ENCODE data around the gene SRGAP3.

SRGAP3 gene

DNA sequence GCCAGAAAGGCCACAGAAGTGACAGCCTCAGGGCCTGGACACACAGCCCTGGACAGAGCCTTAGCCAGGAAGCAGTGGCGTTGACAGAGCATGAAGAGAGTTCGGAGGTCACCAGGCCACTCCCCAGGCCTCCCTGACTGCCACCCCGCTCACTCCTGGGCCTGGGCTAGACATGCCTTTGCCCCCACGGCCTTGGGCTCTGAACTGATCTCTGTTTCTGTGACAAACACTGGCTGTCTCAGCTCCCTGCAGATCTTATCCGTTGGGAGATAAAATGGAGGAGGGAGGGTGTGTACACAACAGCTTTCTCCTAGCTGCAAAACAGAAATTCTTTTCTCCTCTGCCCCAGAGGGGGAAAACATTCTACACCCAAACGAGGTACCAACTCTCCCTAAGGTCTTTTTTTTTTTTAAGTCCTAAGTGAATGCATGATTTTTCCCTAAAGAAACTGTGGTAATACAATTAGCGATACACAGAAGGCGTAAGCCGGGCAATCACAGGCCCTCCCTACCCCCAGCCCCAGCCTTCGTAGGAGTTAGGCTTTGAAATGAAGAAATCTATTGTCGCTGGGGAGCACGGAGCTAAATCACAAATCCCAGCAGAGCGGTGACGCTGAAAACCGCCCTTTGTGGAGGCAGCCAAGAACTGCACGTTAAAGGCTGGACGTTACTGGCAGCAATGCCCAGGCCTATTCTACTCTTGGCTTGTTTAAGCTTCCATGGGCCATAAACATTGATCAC, 45.0 kb downstream of the SRGAP3 start:
- no peaks in the 10 kb centered on the region for H3K27me3 ChIP-seq (ENCODE audit: insufficient read depth, poor library complexity, severe bottlenecking)

DNA sequence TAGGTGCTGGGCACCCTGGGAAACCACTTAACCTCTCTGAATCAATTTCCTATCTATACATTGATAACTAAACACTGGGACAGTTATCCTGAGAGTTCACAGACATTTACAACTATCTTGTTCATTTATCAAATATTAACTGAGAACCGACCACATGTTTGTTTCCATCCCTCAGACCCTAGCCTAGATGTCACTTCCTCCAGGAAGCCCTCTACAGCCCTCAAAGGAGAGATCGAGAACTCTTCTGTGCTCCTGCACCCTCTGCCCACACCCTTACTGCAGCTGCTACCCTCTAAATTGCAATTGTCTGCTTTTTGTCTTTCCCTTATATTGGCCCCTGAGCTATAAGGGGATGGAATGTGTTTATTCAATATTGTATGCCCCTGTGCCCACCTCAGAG, 46.1 kb downstream of the SRGAP3 start:
- Histone ChIP-seq H3K27ac (ENCODE audit: poor library complexity, severe bottlenecking) (no peak overlapping the region), H3K36me3 (ENCODE audit: low read depth) (no peaks in the 10 kb centered on the region), H3K27me3 (ENCODE audit: insufficient read depth, poor library complexity, severe bottlenecking) (no peaks in the 10 kb centered on the region), H3K4me3 (ENCODE audit: severe bottlenecking) (no peak overlapping the region), H3K4me1 (ENCODE audit: insufficient read depth, poor library complexity, severe bottlenecking) (no peaks in the 10 kb centered on the region), H3K9me3 (ENCODE audit: severe bottlenecking) (no peaks in the 10 kb centered on the region)
- ATAC-seq (ENCODE audit: low read depth): no peak
- DNase-seq (ENCODE audit: low spot score): no peak
- TF ChIP-seq, protein P1, sequence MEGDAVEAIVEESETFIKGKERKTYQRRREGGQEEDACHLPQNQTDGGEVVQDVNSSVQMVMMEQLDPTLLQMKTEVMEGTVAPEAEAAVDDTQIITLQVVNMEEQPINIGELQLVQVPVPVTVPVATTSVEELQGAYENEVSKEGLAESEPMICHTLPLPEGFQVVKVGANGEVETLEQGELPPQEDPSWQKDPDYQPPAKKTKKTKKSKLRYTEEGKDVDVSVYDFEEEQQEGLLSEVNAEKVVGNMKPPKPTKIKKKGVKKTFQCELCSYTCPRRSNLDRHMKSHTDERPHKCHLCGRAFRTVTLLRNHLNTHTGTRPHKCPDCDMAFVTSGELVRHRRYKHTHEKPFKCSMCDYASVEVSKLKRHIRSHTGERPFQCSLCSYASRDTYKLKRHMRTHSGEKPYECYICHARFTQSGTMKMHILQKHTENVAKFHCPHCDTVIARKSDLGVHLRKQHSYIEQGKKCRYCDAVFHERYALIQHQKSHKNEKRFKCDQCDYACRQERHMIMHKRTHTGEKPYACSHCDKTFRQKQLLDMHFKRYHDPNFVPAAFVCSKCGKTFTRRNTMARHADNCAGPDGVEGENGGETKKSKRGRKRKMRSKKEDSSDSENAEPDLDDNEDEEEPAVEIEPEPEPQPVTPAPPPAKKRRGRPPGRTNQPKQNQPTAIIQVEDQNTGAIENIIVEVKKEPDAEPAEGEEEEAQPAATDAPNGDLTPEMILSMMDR (IDR thresholded peaks at IDR 0.05; ENCODE audit: poor library complexity, severe bottlenecking): no peak

More for the DNA sequence above, 45.0 kb downstream of the SRGAP3 start:
- H3K9me3 ChIP-seq (ENCODE audit: severe bottlenecking): no peaks in the 10 kb centered on the region
- no peak overlapping the region for H3K27ac ChIP-seq (ENCODE audit: poor library complexity, severe bottlenecking)
- no peaks in the 10 kb centered on the region for H3K36me3 ChIP-seq (ENCODE audit: low read depth)
- no peak overlapping the region for H3K4me3 ChIP-seq (ENCODE audit: severe bottlenecking)
- DNase-seq (ENCODE audit: low spot score) (no peak), ATAC-seq (ENCODE audit: low read depth) (no peak)
- no peaks in the 10 kb centered on the region for H3K4me1 ChIP-seq (ENCODE audit: insufficient read depth, poor library complexity, severe bottlenecking)
- TF ChIP-seq, protein P1 (IDR thresholded peaks at IDR 0.05; ENCODE audit: poor library complexity, severe bottlenecking): no peak

- TF ChIP-seq, protein P1 (IDR thresholded peaks at IDR 0.05; ENCODE audit: poor library complexity, severe bottlenecking): no peak
- DNase-seq (ENCODE audit: low spot score): no peak
- no peaks in the 10 kb centered on the region for H3K36me3 ChIP-seq (ENCODE audit: low read depth)
- no peaks in the 10 kb centered on the region for H3K4me1 ChIP-seq (ENCODE audit: insufficient read depth, poor library complexity, severe bottlenecking)
- H3K4me3 ChIP-seq (ENCODE audit: severe bottlenecking): no peak overlapping the region
- no peak for ATAC-seq (ENCODE audit: low read depth)
- H3K27ac ChIP-seq (ENCODE audit: poor library complexity, severe bottlenecking): no peak overlapping the region
- H3K27me3 ChIP-seq (ENCODE audit: insufficient read depth, poor library complexity, severe bottlenecking): no peaks in the 10 kb centered on the region
- H3K9me3 ChIP-seq (ENCODE audit: severe bottlenecking): no peaks in the 10 kb centered on the region
These were observed 46.9 kb downstream of the SRGAP3 start for GRCh38 chr3:9202546-9202945.

DNA sequence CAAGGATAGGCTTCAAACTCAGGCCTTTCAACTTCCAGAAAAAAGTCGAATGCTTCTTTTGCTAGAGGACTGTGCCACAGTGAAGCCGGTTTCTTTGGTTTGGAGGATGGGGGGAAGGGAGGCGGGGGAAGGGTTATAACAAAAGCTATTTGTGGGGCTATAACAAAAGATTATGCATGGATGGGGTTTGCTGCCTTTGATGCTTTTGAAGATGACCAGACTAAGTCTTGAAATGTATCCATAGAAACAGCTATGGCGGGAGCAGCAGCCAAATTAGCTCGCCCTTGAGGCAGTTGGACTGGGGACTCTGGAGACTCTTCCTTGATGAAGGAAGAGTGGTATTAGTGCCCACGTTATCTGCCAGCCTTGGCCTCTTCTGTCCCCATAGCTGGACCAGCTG, 47.5 kb downstream of the SRGAP3 start:
- H3K27ac ChIP-seq (ENCODE audit: poor library complexity, severe bottlenecking): no peak overlapping the region
- TF ChIP-seq, protein P1 (IDR thresholded peaks at IDR 0.05; ENCODE audit: poor library complexity, severe bottlenecking): no peak
- H3K36me3 ChIP-seq (ENCODE audit: low read depth): no peaks in the 10 kb centered on the region
- no peaks in the 10 kb centered on the region for H3K9me3 ChIP-seq (ENCODE audit: severe bottlenecking)
- H3K4me1 ChIP-seq (ENCODE audit: insufficient read depth, poor library complexity, severe bottlenecking): no peaks in the 10 kb centered on the region
- DNase-seq (ENCODE audit: low spot score) (no peak), ATAC-seq (ENCODE audit: low read depth) (no peak)
- H3K27me3 ChIP-seq (ENCODE audit: insufficient read depth, poor library complexity, severe bottlenecking): no peaks in the 10 kb centered on the region
- no peak overlapping the region for H3K4me3 ChIP-seq (ENCODE audit: severe bottlenecking)

DNA sequence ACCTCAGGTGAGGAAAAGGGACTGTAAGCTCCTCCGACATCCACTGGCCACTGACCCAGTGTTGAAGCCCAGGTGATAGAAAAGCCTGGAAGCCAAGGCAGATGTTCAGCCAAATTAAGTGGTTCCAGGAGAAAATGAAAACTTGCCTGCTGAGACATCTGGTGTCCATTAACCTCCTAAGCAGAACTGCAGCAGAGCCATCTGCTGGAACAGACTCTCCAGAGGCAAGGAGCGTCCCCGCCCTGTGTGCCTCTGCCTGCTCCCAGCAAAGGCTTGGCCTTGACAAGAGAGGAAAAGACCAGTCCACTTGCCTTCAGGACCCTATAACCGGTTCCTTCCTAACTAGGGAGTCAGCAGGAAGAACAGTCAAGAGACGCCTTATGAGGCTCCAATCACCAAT, 48.2 kb downstream of the SRGAP3 start:
- no peak for DNase-seq (ENCODE audit: low spot score)
- Histone ChIP-seq H3K27ac (ENCODE audit: poor library complexity, severe bottlenecking) (no peak overlapping the region), H3K27me3 (ENCODE audit: insufficient read depth, poor library complexity, severe bottlenecking) (no peaks in the 10 kb centered on the region), H3K4me3 (ENCODE audit: severe bottlenecking) (no peak overlapping the region), H3K36me3 (ENCODE audit: low read depth) (no peaks in the 10 kb centered on the region), H3K9me3 (ENCODE audit: severe bottlenecking) (no peaks in the 10 kb centered on the region), H3K4me1 (ENCODE audit: insufficient read depth, poor library complexity, severe bottlenecking) (no peaks in the 10 kb centered on the region)
- TF ChIP-seq, protein P1 (IDR thresholded peaks at IDR 0.05; ENCODE audit: poor library complexity, severe bottlenecking): no peak
- ATAC-seq (ENCODE audit: low read depth): no peak
